HG03565 (cell line): ENCODE results near the gene HSPA1A.
"Not testable (repeated sequence)": the region's sequence is repeated elsewhere in the genome, so short reads cannot be mapped to it uniquely, and the experiment has no call there.

Source experiments
- ATAC-seq: cut with Tn5 transposase; IDR thresholded peaks from one replicate; pipeline ENCODE4 v1.9.1; 2021; ENCODE audit warnings: mild to moderate bottlenecking, moderate library complexity; ENCODE audit not compliant: unreplicated experiment

The HSPA1A gene

GRCh38 chr6:31862344-31863235 lies 47.2 kb downstream of the HSPA1A start, which contains the start of gene NEU1:
TSS of gene NEU1 (minus strand) at chr6:31862821. CDS start at chr6:31862776, 45 bp downstream.
- ATAC-seq: peak; percentile 89

GRCh38 chr6:31864123-31864562 lies 48.8 kb downstream of the HSPA1A start:
- ATAC-seq: not testable (repeated sequence)

- ATAC-seq: no peak
These were observed 49.5 kb downstream of the HSPA1A start for GRCh38 chr6:31864818-31865204.

GRCh38 chr6:31865205-31866118 lies 50.1 kb downstream of the HSPA1A start:
- no peak for ATAC-seq
